IMR-90 (cell line): Measurements from ENCODE around the gene NTRK2. TPM values are rescaled to one million over a fixed set of nuclear protein-coding genes. Genes with fewer than 3 reads are reported as not detected.

Experiments used
- ATAC-seq: fragments of 200-7000 bp; cut with Tn5 transposase; 2 replicates; pipeline ENCODE4 v1.9.1; 2020; ENCODE audit warnings: low read depth, mild to moderate bottlenecking, moderate library complexity
- BruUV-seq: library from RNA; stranded (reverse); fragments of 400-500 nt; replicated peaks from 2 replicates; lab custom pipeline; 2021; lab: Mats Ljungman, UMichigan
- CTCF ChIA-PET: fragments of 300-600 bp; formaldehyde crosslinking; extraction: SDS; loops from one replicate; lab custom pipeline; 2021; ENCODE audit warnings: antibody characterized with exemption; lab: Yijun Ruan, JAX
- POLR2A ChIA-PET: fragments of 300-600 bp; sonication (Branson Sonifier 250); formaldehyde crosslinking; loops from one replicate; lab custom pipeline; 2022; ENCODE audit warnings: antibody characterized with exemption; ENCODE audit not compliant: unreplicated experiment; lab: Charles Lee
- DNase-seq: peaks from one replicate; pipeline ENCODE4 v3.0.0; 2013
- H2AFZ ChIP-seq: replicated peaks from 2 replicates; pipeline ENCODE3; 2013; ENCODE audit warnings: low read length, mild to moderate bottlenecking; ENCODE audit not compliant: poor library complexity
- H2AK5ac ChIP-seq: 2 replicates; pipeline ENCODE4 v1.6.1; 2013; ENCODE audit warnings: low read depth, low read length, inconsistent platforms
- H2AK9ac ChIP-seq: replicated peaks from 2 replicates; pipeline ENCODE3; 2013; ENCODE audit warnings: mild to moderate bottlenecking, low read depth, low read length, moderate library complexity; ENCODE audit not compliant: poor library complexity
- H2BK120ac ChIP-seq: 2 replicates; pipeline ENCODE4 v1.6.1; 2013; ENCODE audit warnings: low read depth, low read length, inconsistent platforms
- H2BK15ac ChIP-seq: 3 replicates; pipeline ENCODE4 v1.6.1; 2013; ENCODE audit warnings: low read depth, low read length, inconsistent platforms
- H2BK20ac ChIP-seq: 2 replicates; pipeline ENCODE4 v1.6.1; 2013; ENCODE audit warnings: low read depth, mild to moderate bottlenecking, inconsistent platforms, low read length, moderate library complexity
- H2BK5ac ChIP-seq: 2 replicates; pipeline ENCODE4 v1.6.1; 2013; ENCODE audit warnings: mild to moderate bottlenecking, low read depth, low read length, inconsistent platforms; ENCODE audit not compliant: poor library complexity, severe bottlenecking
- H3K14ac ChIP-seq: replicated peaks from 2 replicates; pipeline ENCODE4 v1.6.1; 2013; ENCODE audit warnings: low read depth, low read length, inconsistent platforms
- H3K18ac ChIP-seq: 2 replicates; pipeline ENCODE4 v1.6.1; 2013; ENCODE audit warnings: low read depth, low read length, control low read depth
- H3K23ac ChIP-seq: 2 replicates; pipeline ENCODE4 v1.6.1; 2013; ENCODE audit warnings: low read depth, low read length, inconsistent platforms
- H3K27ac ChIP-seq: 2 replicates; pipeline ENCODE4 v1.5.1; 2013; ENCODE audit warnings: mild to moderate bottlenecking, control low read depth, low read length; ENCODE audit not compliant: insufficient read depth
- H3K27me3 ChIP-seq: 2 replicates; pipeline ENCODE4 v1.6.1; 2013; ENCODE audit warnings: low read length; ENCODE audit not compliant: control insufficient read depth, insufficient read depth
- H3K36me3 ChIP-seq: 2 replicates; pipeline ENCODE4 v1.6.1; 2013; ENCODE audit warnings: low read length, mixed read lengths; ENCODE audit not compliant: control insufficient read depth, insufficient read depth
- H3K4ac ChIP-seq: 2 replicates; pipeline ENCODE4 v1.6.1; 2013; ENCODE audit warnings: low read depth, low read length, inconsistent platforms
- H3K4me1 ChIP-seq: 2 replicates; pipeline ENCODE4 v1.6.1; 2013; ENCODE audit warnings: low read length, mixed read lengths; ENCODE audit not compliant: control insufficient read depth, insufficient read depth
- H3K4me2 ChIP-seq: 2 replicates; pipeline ENCODE4 v1.6.1; 2013; ENCODE audit warnings: low read depth, mild to moderate bottlenecking, control low read depth, low read length, moderate library complexity
- H3K4me3 ChIP-seq: 2 replicates; pipeline ENCODE4 v1.5.1; 2013; ENCODE audit warnings: low read depth, mild to moderate bottlenecking, control low read depth, low read length, moderate library complexity; ENCODE audit not compliant: insufficient read depth
- H3K56ac ChIP-seq: 2 replicates; pipeline ENCODE4 v1.6.1; 2013; ENCODE audit warnings: low read length, inconsistent platforms; ENCODE audit not compliant: insufficient read depth; ENCODE audit errors: extremely low read depth
- H3K79me1 ChIP-seq, 2 experiments: 2 replicates each; pipeline ENCODE4 v1.6.1; 2013; ENCODE audit warnings: low read length in 2 of 2, inconsistent platforms in 1 of 2, low read depth in 1 of 2
- H3K9ac ChIP-seq: 2 replicates; pipeline ENCODE4 v1.6.1; 2013; ENCODE audit warnings: low read depth, low read length, control low read depth
- H3K9me1 ChIP-seq: 2 replicates; pipeline ENCODE4 v1.6.1; 2013; ENCODE audit warnings: low read length, inconsistent platforms; ENCODE audit not compliant: insufficient read depth
- H3K9me3 ChIP-seq: 2 replicates; pipeline ENCODE4 v1.6.1; 2013; ENCODE audit warnings: low read length; ENCODE audit not compliant: control insufficient read depth, insufficient read depth
- H4K20me1 ChIP-seq: 2 replicates; pipeline ENCODE4 v1.6.1; 2013; ENCODE audit warnings: low read length, inconsistent platforms; ENCODE audit not compliant: insufficient read depth
- H4K5ac ChIP-seq: 2 replicates; pipeline ENCODE4 v1.6.1; 2013; ENCODE audit warnings: mild to moderate bottlenecking, low read depth, low read length, control low read depth
- H4K8ac ChIP-seq, 2 experiments: 2 replicates each; pipeline ENCODE4 v1.6.1; 2013; ENCODE audit warnings: low read depth in 2 of 2, low read length in 2 of 2, control low read depth in 1 of 2, inconsistent platforms in 1 of 2
- H4K91ac ChIP-seq: 2 replicates; pipeline ENCODE4 v1.6.1; 2013; ENCODE audit warnings: low read depth, low read length, inconsistent platforms; ENCODE audit not compliant: insufficient read depth
- CEBPB ChIP-seq: IDR thresholded peaks from 2 replicates; pipeline ENCODE4 v1.6.1; 2012; ENCODE audit warnings: low read depth, low read length, improper control_type of control experiment
- CTCF ChIP-seq: conservative IDR thresholded peaks from 2 replicates; pipeline ENCODE4 v1.5.1; 2012; ENCODE audit warnings: mild to moderate bottlenecking, low read depth, low read length, improper control_type of control experiment
- ELK1 ChIP-seq: fragments of 150-350 bp; IDR thresholded peaks from 2 replicates; pipeline ENCODE4 v1.6.1; 2016; ENCODE audit warnings: low read depth, mild to moderate bottlenecking, low read length, moderate library complexity, borderline replicate concordance
- MAFK ChIP-seq: IDR thresholded peaks from 2 replicates; pipeline ENCODE4 v1.6.1; 2012; ENCODE audit warnings: low read depth, low read length, improper control_type of control experiment
- MXI1 ChIP-seq: IDR thresholded peaks from 2 replicates; pipeline ENCODE4 v1.6.1; 2012; ENCODE audit warnings: low read depth, mild to moderate bottlenecking, low read length, moderate library complexity, borderline replicate concordance
- NFE2L2 ChIP-seq: fragments of 150-350 bp; IDR thresholded peaks from 2 replicates; pipeline ENCODE4 v1.6.1; 2016; ENCODE audit warnings: low read depth, mild to moderate bottlenecking, low read length
- RAD21 ChIP-seq: IDR thresholded peaks from 2 replicates; pipeline ENCODE4 v1.6.1; 2012; ENCODE audit warnings: low read length, improper control_type of control experiment
- RFX5 ChIP-seq: IDR thresholded peaks from 2 replicates; pipeline ENCODE4 v1.8.0; 2012; ENCODE audit warnings: low read depth, mild to moderate bottlenecking, low read length, moderate library complexity
- SMC3 ChIP-seq: fragments of 150-350 bp; IDR thresholded peaks from 2 replicates; pipeline ENCODE4 v1.6.1; 2016; ENCODE audit warnings: low read depth, mild to moderate bottlenecking, antibody characterized with exemption, low read length, moderate library complexity
- USF2 ChIP-seq: fragments of 150-350 bp; IDR thresholded peaks from 2 replicates; pipeline ENCODE4 v1.6.1; 2017; ENCODE audit warnings: mild to moderate bottlenecking, antibody characterized with exemption, low read length, low read depth
- WGBS, 2 experiments: methylation state at CpG; one replicate each; pipeline versions ENCODE4 v1.1.5 to v1.1.7; 2013; ENCODE audit warnings: missing lambda C conversion rate in 2 of 2; ENCODE audit not compliant: insufficient read length in 1 of 2; ENCODE audit errors: extremely low coverage in 2 of 2; 5-methylcytosine and 5-hydroxymethylcytosine counted together
- dilution Hi-C: fragments of 300-500 bp; cut with HindIII; formaldehyde crosslinking; loops from one replicate; pipeline ENCODE4 v1.14.3; 2018; ENCODE audit warnings: low sequenced_read_pairs; ENCODE audit not compliant: unreplicated experiment
- in situ Hi-C: fragments of 300-500 bp; cut with MboI; formaldehyde crosslinking; loops from 3 replicates; pipeline ENCODE4 v1.14.3; 2019; ENCODE audit warnings: low sequenced_read_pairs, inconsistent platforms, mixed read lengths
- intact Hi-C: fragments of 100-400 bp; cut with micrococcal nuclease; formaldehyde crosslinking; loops from 2 replicates; pipeline ENCODE4 v1.10.0; 2022
- polyA plus RNA-seq, 3 experiments: library from polyadenylated mRNA; depleted of rRNA; stranded (reverse); fragments of >200 nt; gene quantifications; 2 replicates each; pipeline ENCODE4 v1.2.3, GENCODE V29; 2012; ENCODE audit warnings: low replicate concordance in 1 of 3
- total RNA-seq: library from RNA; depleted of rRNA; stranded (reverse); fragments of >200 nt; gene quantifications from 2 replicates; pipeline ENCODE4 v1.2.3, GENCODE V29; 2012

The NTRK2 gene
- total and polyA plus RNA-seq, 2 of the 4 experiments (the other 2 are of a cell fraction) = under 0.01 to 0.02 TPM

- H4K20me1 ChIP-seq = no peaks in the 10 kb centered on the region
- no peak overlapping the region for H3K14ac ChIP-seq
- in situ Hi-C loops (no loop called here), intact Hi-C loops (no loop called here), dilution Hi-C loops (no loop called here)
- H3K27ac ChIP-seq = no peak overlapping the region
- ATAC-seq = no peak
- H2BK15ac ChIP-seq = no peak overlapping the region
- DNase-seq = no peak
- H4K8ac ChIP-seq = no peak overlapping the region
- H2BK120ac ChIP-seq = no peak overlapping the region
- peaks cover 12% of the 10 kb centered on the region; the same call in 1 of the 2 replicates for H3K9me3 ChIP-seq
- H2AFZ ChIP-seq = no peak overlapping the region
- H3K79me1 ChIP-seq = no peaks in the 10 kb centered on the region
- H2BK5ac ChIP-seq = no peak overlapping the region
- no peaks in the 10 kb centered on the region for H3K4me1 ChIP-seq
- TF ChIP-seq ELK1 (no peak), SMC3 (no peak), CTCF (no peak), MAFK (no peak), MXI1 (no peak), RAD21 (no peak), NFE2L2 (no peak), USF2 (no peak), RFX5 (no peak), CEBPB (no peak)
- no peak overlapping the region for H2AK9ac ChIP-seq
- H3K4me3 ChIP-seq = no peak overlapping the region
- CTCF ChIA-PET = no interaction called here
- H2BK20ac ChIP-seq = no peak overlapping the region
- no peaks in the 10 kb centered on the region for H3K27me3 ChIP-seq
- no peak overlapping the region for H3K4ac ChIP-seq
- BruUV-seq = no TSS peak
- H3K56ac ChIP-seq = no peak overlapping the region
- H4K5ac ChIP-seq = no peak overlapping the region
- H4K91ac ChIP-seq = no peak overlapping the region
- no peak overlapping the region for H3K18ac ChIP-seq
- H3K36me3 ChIP-seq = no peaks in the 10 kb centered on the region
- POLR2A ChIA-PET = no interaction called here
- no peak overlapping the region for H3K9ac ChIP-seq
- no CpG with 5 or more reads among the region's 7 CpGs for WGBS, 2 experiments
- H3K23ac ChIP-seq = no peak overlapping the region
- no peaks in the 10 kb centered on the region for H3K9me1 ChIP-seq
- no peak overlapping the region for H2AK5ac ChIP-seq
- no peak overlapping the region for H3K4me2 ChIP-seq
Observed at GRCh38 chr9:84862308-84862707, 192.8 kb downstream of the NTRK2 start.
